Measurements from ENCODE around the gene NAGS.
"Not testable (repeated sequence)": the region's sequence is repeated elsewhere in the genome, so short reads cannot be mapped to it uniquely, and the experiment has no call there.

NAGS gene

GRCh38 chr17:44043272-44043696 lies 38.9 kb downstream of the NAGS start:
- no peak for DNase-seq

- no peak for DNase-seq
Measured at GRCh38 chr17:44044071-44044470, 39.6 kb downstream of the NAGS start.

- no peak for DNase-seq
Measured at GRCh38 chr17:44045486-44045885, 41.1 kb downstream of the NAGS start.

- DNase-seq = not testable (repeated sequence)
Measured at GRCh38 chr17:44046893-44047292, 42.5 kb downstream of the NAGS start.

GRCh38 chr17:44049294-44050060 lies 45.1 kb downstream of the NAGS start:
- no peak for DNase-seq

GRCh38 chr17:44053125-44053872 lies 48.9 kb downstream of the NAGS start:
- DNase-seq = no peak

Measured in 8988T (cell line).